Omental fat pad (tissue), 4 donors: Measurements from ENCODE around the gene NCOA5. TPM values are rescaled to one million over a fixed set of nuclear protein-coding genes. Genes with fewer than 3 reads are reported as not detected.

Experiments used
- ATAC-seq: fragments of 150-250 bp; one replicate; pipeline ENCODE4 v1.9.1; 2016; ENCODE audit warnings: mild to moderate bottlenecking, moderate library complexity; ENCODE audit not compliant: low FRiP score
- DNase-seq: peaks from one replicate; pipeline ENCODE4 v3.0.0-alpha.2; 2019; ENCODE audit warnings: low spot score
- CTCF ChIP-seq, 3 donors: fragments of 450-650 bp; IDR thresholded peaks; one replicate each; pipeline ENCODE4 v1.5.1; 2016 to 2017; ENCODE audit warnings: antibody characterized with exemption in 3 of 3, mild to moderate bottlenecking in 3 of 3, moderate library complexity in 2 of 3
- total RNA-seq, 4 donors: library from RNA; depleted of rRNA; stranded (reverse); fragments of >200 nt; gene quantifications; one replicate each; pipeline ENCODE4 v1.1.0, GENCODE V29; 2016

Gene NCOA5
- total RNA-seq, 4 donors from 2014 or later = 19.3 to 41.1 (median 23.2) TPM

- DNase-seq = no peak
- no peak for ATAC-seq
- TF ChIP-seq CTCF (IDR thresholded peaks at IDR 0.05) = no peak
These were observed 8.7 kb downstream of the NCOA5 start for GRCh38 chr20:46081074-46081473.

DNA sequence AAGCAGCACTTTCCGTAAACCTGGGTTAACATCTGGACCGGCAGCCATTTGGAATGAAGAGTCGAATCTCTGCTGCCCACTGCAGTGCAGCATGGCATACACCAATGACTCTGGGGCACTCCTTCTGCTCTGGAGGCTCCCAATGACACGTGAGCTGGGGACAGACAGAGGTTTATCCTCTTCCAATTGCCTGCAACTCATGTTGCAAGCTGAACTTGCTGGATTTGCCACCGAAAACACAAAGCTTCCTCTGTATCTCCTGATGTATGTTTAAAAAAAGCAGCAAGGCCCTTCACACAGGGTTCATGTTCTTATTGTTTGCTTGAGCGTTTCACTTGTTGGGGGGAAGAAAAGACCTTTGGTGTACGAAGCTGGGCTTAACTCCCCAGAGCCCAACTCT lies 10.8 kb downstream of the NCOA5 start:
- no peak for TF ChIP-seq CTCF (IDR thresholded peaks at IDR 0.05)
- no peak for ATAC-seq
- no peak for DNase-seq

GRCh38 chr20:46077642-46078305 lies 12.0 kb downstream of the NCOA5 start:
- ATAC-seq = no peak
- no peak for DNase-seq
- no peak for TF ChIP-seq CTCF (IDR thresholded peaks at IDR 0.05)

DNA sequence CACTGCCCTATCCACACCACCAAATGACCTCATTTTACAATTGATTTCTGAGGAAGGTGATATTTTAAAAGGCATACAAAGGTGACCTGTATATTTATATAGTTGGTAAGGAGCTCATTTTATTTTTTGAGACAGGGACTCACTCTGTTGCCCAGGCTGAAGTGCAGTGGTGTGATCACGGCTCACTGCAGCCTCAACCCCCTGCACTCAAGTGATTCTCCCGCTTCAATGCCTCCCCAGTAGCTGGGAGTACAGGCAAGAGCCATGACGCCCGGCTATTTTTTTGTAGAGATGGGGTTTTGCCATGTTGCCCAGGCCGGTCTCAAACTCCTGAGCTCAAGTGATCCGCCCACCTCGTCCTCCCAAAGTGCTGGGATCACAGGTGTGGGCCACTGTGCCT lies 13.0 kb downstream of the NCOA5 start:
- DNase-seq (no peak), ATAC-seq (no peak)

GRCh38 chr20:46074006-46074405 lies 15.8 kb downstream of the NCOA5 start:
- ATAC-seq (no peak), DNase-seq (no peak)
- TF ChIP-seq CTCF (IDR thresholded peaks at IDR 0.05) = no peak

More for the DNA sequence above, 13.0 kb downstream of the NCOA5 start:
- TF ChIP-seq CTCF (IDR thresholded peaks at IDR 0.05) = no peak

DNA sequence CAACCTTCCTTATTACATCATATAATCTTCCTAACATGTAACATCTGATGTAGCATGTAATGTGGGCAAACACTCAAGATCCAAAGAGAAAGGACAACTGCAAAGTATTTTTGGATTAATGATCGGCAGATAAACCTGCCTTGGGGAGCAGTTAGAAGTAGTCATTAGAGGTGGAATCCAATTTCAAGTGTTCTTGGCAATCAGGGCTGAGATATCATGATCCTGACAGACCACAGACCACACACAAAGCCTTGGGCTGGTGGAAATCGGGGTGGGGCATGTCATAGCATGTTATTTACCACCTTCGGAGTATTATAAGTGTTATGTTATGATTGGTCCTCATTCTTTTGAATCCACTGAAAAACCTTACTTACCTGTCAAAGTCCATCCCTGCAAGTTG lies 16.3 kb downstream of the NCOA5 start:
- ATAC-seq (no peak), DNase-seq (no peak)
- TF ChIP-seq CTCF (IDR thresholded peaks at IDR 0.05) = no peak

DNA sequence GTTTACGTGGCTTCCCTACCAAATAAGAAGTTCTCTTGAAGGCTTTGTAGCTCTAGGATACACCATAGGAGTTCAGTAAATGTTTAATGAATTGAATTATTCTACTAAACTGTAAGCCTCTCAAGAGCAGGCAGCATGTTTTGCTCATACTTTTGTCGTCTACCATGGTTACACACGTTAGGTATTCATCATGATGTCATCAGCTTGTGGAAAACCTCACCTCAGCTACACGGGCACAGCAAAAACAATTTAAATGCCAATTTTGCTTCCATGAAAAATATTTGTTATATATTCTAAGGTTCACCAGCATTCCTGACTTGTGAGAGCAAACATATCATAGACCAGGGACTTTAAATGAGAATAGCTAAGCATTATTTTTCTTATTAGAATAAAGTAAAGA lies 16.7 kb downstream of the NCOA5 start:
- no peak for ATAC-seq
- DNase-seq = no peak
- TF ChIP-seq CTCF (IDR thresholded peaks at IDR 0.05) = no peak
